Activated effector memory CD4-positive, alpha-beta T cell treated with Interleukin-2 at 50 U/mL for 16 hours (primary cell): ENCODE results near the gene CBL.
"Not testable (repeated sequence)": the region's sequence is repeated elsewhere in the genome, so short reads cannot be mapped to it uniquely, and the experiment has no call there.

ENCODE experiments used
- DNase-seq: peaks from one replicate; pipeline ENCODE4 v3.0.0-alpha.2; 2020

Gene CBL

DNA sequence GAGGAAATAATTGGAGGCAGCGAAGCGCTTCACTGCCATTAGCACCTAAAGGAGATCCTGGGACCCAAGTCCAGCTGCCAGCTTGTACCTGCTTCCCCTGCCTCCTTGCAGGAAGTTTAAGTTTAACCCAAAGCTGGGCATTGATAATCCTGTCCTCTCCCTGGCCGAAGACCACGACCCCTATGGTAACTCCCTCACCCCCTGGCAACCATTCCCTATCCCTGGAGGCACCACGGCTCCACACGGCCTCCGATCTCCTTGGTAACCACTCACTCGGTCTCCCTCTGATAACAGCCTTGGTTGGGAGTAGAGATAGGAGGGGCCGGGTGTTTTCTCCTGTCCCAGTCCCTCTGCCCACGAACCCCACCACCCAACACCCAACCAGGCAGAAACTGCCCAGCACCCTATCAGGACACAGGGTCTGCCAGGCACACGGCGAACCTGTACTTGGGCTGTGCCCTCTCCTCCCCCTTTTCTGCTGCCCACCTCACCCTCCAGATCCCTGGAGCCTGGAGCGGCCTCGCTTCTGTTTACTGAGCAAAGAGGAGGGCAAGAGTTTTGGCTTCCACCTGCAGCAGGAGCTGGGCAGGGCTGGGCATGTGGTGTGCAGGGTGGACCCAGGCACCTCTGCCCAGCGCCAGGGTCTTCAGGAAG is 20.0 kb upstream of the CBL start:
- DNase-seq, result no peak

DNA sequence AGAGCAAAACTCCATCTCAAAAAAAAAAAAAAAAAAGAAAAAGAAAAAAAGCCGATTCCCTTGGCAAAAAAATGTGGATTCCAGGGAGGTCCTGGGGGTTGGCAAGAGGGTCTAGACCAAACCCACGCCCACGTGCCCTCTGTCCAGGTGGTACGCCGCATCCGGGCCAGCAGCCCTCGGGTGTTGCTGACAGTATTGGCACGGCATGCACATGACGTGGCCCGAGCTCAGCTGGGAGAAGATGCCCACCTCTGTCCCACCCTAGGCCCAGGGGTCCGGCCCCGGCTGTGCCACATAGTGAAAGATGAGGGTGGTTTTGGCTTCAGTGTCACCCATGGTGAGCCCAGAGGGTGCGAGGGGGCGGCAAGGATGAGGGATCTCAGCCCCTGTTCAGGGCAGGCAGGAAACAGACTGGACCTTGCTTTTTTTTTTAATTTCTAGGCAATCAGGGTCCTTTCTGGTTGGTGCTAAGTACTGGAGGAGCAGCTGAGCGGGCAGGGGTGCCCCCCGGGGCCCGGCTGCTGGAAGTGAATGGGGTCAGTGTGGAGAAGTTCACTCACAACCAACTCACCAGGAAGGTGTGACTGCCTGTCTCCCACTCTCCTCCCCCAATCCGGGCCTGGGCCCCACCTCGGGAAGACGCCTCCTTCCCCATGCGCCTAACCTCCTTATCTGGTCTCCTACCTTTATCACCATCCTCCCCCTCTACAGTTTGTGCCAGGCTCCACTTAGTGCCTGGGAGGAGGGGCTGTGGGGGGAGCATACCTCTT is 18.8 kb upstream of the CBL start:
- no peak for DNase-seq

DNA sequence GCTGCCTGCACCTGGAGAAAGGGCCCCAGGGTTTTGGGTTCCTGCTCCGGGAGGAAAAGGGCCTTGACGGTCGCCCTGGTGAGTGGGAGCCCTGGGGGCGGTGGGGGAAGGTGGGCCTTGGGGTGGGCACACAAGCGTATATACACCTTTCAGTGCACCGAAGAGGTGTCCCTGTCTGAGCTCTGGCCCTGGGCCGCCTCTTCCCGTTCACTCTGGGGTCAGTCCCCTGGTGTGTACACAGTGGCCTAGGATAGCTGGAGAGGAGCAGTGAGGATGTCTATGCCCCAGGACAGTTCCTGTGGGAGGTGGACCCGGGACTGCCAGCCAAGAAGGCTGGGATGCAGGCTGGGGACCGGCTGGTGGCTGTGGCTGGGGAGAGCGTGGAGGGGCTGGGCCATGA is 18.1 kb upstream of the CBL start:
- DNase-seq, result no peak

DNA sequence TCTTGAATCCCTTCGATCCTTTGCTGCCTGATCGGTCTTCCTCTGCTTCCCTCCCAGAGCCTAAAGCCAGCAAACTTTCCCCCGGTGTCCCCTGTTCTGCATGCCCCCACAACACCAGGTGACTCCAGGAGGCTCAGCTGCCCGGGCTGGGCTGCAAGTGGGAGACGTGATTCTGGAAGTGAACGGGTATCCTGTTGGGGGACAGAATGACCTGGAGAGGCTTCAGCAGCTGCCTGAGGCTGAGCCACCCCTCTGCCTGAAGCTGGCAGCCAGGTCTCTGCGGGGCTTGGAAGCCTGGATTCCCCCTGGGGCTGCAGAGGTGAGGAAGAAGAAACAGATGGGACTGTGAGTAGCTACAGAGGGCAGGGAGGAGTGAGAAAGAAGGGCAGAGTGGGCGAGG is 17.3 kb upstream of the CBL start:
- DNase-seq, result no peak

DNA sequence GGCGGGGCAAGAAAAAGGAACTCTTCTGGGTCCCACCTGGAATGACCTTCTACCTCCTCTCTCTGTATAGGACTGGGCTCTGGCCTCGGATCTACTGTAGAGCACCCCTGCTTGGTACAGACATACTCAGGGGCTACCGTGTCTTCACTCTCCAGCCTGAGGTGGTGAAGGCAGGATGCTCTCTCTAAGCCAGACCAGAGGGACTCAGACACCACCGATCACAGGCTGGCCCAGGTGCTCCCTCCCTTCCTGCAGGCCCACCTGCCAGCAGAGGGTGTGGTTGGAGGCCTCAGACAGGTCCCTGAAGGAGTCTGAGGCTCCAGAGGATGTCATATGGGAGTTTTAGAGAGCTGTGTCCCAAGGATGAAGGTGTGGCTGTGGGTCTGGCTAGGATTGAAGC is 16.7 kb upstream of the CBL start:
- DNase-seq, result no peak

DNA sequence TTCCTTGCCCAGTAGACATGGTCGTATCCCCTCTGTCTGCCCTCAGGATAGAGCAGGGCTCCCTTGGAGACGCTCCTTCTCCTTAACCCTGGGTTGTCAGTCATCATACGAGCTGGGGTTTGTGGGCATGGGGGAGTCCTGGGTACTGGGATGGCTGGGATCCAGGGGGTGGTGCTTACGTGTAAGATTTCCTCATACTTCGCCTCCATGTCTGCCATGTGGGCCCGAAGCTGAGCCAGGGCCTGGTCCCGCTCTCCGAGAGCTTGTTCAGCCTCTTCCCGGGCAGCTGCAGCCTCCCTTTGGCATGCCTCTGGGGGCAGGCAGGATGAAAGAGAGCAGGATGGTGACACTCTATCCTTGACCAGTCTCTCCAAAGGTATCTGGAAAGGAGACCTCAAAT is 15.6 kb upstream of the CBL start:
- no peak for DNase-seq

DNA sequence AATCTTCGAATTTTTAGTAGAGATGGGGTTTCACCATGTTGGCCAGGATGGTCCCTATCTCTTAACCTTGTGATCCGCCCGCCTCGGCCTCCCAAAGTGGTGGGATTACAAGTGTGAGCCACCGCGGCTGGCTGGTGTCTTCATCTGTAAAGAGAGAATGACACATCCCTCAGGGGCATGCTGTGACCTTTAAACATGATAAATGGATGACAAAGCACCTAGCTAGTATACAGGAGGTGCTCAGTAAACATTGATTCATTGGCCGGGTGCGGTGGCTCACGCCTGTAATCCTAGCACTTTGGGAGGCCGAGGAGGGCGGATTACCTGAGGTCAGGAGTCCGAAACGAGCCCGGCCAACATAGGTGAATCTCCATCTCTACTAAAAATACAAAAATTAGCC is 14.9 kb upstream of the CBL start:
- not testable (repeated sequence) for DNase-seq

DNA sequence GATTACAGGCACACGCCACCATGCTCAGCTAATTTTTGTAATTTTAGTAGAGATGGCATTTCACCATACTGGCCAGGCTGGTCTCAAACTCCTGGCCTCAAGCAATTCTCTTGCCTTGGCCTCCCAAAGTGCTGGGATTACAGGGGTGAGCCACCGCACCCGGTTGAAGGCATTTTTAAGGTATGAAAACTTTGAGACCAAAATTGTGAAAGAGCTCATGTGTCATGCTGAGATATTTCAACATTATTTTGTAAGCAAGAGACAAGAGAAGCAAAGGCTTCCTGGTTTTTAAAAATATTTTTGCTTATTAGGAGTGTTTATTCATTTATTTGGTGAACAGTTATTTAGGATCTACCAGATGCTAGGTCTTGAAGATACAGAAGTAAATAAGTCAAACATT is 14.0 kb upstream of the CBL start:
- DNase-seq, result no peak

DNA sequence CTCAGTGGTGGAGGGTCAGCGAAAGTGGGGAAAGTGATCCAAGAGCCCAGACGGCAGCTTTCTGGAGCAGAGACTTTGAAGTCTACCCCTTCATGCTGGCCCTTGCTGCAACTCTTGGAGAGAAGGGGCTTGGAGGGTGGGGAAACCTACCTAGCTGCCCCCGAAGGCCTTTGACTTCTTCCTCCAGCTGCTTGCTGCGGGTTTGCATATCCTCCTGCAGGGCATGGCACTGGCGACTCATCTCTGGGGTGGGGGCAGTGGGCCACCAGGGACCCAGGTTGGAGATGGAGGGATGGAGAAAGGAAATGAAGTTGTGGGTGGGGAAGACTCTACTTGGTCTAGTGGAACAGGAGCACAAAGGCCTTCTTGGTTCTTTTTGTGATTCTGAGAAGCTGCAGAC is 13.1 kb upstream of the CBL start:
- no peak for DNase-seq

DNA sequence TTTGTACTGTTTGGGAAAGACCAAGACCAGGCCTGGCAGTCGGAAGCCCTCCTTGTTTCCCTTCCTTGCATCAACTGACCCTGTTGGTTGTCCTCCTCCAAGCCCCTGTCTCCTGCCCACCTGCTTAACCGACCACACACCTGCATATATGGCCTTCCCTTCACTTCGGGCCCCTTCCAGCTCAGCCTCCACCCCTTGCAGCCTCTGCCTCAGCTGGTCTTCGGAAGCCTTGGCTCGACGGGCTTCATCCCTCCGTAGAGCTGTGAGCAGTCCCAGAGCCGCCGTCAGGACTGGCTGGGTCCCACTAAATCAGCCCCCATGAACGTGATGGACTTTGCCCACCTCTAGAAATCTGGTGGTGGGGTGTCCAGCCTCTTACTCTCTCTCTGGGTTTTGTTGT is 12.5 kb upstream of the CBL start:
- DNase-seq, result no peak

DNA sequence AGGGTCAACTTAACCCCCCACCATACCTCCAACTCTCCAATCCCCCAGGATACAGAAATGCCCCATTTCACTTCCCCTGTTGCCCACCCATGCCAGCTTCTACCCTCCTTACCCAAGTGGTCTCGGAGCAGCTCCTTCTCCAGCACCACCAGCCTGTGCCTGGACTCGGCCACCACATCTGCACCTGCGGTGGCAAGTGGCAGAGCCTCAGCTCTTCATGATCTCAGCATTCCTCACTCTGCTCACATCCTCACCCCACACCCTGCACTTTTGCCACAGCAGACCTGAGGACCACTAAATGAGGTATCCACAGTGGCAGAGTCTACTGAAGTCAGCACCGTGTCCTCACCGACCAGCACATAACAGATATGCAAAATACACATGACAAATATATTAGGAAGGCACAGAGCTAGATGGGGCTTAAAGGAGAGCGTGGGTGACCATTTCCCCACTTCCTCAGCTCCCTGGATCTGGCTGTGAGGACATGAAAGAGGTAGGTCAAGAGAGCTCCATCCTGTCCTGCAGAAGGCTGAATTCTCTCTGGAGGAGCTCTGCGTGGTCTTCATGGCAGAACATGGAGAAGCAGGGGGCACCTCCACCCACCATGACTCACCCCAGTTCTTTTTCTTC is 11.2 kb upstream of the CBL start:
- DNase-seq, result no peak

DNA sequence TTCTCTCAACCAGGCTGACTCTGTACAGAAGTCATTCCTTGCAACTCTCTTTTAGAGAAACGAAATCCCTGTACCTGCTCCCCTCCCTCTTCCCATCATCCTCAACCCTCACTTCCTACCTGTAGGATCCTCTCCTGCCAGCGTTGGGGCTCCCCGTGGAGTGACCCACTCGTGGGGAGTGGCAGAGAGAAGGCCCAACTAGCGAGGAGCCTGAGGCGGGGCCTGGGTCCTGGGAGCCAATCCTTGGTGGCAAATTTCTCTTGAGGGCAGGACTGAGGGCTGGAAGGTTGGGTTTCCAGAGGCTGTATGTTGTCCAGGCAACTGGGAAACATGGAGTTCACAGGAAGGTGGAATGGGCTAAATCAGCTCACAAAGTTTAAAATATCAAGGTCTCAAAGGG is 10.5 kb upstream of the CBL start:
- DNase-seq, result no peak

DNA sequence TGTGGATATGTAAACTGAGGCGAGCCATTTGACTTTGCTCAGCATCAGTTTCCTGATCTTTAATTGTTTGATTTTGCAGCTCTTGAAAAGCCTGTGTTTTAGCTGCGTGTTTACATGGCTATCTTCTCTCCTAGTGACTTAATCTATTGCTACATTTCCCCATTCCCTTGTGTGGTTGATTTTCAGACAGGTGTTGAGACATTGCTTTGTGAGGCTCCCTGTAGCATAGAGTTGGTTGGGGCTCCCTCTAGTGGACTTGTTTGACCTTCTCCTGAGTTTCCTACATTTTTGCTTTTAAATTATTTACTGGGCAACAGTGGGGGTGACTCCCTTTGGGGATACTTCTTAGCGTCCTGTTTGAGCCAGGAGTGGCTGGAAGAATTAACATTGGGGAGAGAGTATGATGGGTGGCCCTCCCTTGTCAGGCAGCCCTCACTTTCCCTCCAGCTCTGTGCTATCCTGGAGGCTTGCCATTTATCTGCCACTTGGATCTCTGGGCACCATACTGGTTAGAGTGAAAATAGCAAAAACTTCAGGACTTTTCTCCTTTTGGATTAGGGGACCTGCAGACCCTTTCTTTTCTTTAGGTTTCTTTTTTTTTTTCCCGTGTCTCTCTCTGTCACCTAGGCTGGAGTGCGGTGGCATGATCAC is 9.2 kb upstream of the CBL start:
- peak; percentile 26 for DNase-seq

DNA sequence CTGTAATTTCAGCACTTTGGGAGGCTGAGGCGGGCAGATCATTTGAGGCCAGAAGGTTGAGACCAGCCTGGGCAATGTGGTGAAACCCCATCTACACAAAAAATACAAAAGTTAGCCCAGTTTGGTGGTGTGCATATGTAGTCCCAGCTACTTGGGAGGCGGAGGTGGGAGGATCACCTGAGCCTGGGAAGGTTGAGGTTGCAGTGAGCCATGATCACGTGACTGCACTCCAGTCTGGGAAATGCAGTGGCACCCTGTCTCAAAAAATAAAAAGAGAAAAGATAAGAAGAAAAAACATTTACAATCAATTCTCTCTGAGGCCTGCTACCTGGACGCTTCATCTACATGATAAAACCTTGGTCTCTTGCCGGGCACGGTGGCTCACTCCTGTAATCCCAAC is 7.2 kb upstream of the CBL start:
- no peak for DNase-seq

DNA sequence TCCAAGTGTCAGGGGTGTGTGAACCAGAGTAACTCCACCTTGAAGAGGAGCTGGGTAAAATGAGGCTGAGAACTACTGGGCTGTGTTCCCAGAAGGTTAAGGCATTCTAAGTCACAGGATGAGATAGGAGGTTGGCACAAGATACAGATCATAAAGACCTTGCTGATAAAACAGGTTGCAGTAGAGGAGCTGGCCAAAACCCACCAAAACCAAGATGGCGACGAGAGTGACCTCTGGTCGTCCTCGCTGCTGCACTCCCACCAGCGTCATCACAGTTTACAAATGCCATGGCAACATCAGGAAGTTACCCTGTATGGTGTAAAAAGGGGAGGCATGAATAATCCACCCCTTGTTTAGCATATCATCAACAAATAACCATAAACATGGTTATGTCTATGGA is 4.9 kb upstream of the CBL start:
- DNase-seq, result not testable (repeated sequence)

DNA sequence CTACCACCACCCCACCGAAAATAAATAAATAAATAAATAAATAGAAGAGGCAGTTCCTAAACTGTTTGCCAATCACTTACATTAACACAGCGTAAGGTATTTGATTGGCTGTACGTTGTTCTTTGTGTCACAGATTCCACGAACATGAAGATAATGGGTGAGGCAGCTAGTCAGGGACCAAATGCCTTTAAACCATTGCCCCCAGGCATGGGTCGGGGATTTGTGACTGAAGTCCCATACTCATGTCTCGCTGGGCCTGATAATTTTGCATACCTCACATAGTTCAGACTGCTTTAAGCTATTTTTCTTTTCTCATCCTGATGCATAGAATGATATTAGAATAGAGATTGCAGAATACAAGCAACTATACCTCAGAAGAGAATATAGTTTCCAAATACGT is 3.6 kb upstream of the CBL start:
- no peak for DNase-seq

DNA sequence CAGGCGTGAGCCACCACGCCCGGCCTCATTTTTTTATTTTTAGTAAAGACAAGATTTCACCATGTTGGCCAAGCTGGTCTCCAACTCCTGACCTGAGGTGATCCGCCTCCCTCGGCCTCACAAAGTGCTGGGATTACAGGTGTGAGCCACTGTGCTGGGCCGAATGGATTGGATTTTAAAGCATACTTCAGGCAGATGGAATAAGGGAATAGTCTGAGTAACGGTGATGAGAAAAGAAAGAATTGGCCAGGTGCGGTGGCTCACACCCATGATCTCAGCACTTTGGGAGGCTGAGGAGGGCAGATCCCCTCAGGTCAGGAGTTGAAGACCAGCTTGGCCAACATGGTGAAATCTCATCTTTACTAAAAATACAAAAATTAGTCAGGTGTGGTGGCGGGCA is 2.1 kb upstream of the CBL start:
- DNase-seq, result no peak

DNA sequence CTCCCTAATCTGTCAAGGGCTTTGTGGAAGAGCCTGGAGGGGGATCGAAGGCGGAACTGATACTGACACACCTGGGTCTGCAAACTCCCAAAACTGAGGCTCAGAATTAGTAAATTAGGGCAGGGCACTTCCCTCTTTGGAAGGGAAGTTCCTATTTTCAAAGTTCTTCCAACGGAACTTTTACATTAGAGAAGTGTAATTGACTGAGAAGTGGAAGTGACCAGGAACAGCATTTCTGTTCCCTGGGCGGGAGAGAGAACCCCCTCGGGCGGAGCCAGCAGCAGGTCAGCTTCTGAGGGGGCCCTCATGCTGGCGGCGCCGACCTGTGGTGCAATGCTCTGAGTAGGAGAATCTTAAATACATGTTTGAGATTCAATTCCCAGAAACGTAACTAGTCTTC is 1.1 kb upstream of the CBL start:
- no peak for DNase-seq

DNA sequence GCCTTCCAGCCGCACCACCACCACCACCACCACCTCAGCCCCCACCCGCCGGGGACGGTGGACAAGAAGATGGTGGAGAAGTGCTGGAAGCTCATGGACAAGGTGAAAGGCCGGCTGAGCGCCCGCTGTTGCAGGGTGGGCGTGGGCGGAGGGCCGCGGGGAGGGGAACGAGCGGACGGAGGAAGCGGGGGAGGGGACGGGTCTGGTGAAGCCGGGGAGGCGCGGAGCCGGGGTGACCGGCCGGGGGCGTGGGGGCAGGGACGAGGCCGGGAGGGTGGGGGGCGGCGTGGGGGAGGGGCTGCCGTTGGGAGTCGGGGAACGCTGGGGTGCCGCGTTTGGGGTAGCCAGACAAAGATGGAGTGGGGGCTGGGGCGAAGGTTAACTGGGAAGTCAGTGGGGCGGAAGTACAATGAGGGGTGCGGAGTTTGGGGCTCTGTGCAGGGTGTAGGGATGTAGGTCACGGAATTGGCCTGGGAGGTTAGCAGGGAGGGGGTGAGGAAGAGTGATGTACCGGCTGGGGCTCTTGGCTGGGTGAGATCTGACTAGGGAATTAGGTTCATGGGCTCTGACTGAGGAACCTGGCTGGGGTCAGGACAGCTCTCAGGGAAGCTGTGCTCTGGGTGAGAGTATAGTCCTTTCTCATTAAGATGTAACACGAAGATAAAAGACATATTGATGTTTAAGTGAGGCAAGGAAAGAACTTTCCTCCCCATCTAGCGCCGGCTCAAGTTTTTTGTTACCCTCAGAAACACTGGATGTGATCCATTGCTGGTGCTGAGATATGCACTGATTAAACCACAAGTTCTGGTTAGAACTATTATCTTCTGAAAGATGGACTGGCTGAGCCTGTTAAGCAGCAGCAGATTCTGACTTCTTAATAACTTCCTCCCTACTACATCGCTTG is 624 bp downstream of the CBL start:
- peak; percentile 40 for DNase-seq

DNA sequence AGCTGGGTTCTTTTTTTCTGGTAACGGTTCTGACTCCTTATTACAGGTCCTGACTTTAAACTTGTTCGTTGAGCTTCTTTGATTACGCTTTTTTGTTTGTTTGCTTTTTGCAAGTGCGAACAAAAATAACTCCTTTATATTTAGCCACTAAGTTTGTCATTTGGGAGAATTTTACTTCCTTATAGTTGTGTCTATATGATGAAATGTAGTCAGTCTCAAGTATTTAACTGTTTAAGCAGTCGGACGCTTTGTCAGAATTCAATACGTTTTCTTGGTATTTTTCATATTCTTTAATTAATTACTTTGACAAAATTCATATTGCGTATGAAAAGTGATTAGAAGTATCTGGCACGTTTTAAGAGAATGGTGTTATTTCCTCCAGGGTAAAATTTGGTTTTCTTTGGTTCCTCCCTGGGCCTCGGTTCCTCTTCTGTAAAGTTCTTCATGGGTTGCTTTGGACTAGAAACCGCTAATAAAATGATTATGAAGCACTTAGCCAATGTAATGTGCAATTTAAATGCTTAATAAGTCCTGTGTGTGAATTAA is 1.3 kb downstream of the CBL start:
- no peak for DNase-seq

DNA sequence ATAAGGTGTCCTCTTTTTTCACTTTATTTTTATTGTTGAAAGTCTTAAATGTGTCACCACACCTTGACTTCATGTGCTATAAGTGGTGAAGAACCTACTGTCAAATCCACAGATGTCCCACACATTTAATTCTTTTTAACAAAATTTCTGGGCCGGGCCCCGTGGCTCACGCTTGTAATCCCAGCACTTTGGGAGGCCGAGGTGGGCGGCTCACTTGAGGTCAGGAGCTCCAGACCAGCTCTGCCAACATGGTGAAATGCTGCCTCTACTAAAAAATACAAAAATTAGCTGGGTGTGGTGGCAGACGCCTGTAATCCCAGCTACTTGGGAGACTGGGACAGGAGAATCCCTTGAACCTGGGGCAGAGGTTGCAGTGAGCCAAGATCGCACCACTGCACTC is 3.0 kb downstream of the CBL start:
- no peak for DNase-seq

DNA sequence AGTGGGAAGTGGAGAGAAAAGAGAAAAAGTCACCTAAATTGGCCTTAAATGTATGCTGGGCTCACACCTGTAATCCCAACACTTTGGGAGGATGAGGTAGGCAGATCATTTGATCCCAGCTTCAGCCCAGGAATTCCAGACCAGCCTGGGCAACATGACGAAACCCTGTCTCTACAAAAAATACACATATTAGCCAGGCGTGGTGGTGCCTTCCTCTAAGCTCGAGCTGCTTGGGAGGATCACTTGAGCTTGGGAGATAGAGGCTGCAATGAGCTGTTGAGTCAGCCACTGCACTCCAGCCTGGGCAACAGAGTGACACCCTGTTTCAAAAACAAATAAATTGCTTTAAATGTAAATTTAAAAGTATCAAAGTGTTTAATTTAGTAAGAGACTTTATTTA is 3.9 kb downstream of the CBL start:
- DNase-seq, result no peak
